ENCODE results near the gene RAB37.

The RAB37 gene

DNA sequence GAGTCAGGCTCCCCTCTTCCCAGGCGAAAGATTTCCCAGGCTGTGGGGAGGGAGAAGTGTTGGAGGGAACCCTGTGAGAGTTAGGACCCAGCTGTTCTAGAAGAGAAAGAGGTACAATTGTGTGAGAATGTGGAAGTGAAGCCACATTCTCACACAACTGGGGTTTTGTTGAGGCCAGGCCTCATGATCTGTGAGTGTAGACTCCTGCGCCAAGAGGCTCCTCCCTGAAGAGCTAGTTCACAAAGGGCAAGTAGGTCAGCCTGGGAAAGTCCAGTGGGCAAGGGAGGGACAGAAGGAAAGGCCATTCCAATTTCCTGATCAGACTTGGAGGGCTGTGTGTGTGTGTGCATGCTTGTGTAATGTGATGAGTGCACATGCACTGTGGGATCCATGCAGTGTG lies 39.5 kb upstream of the RAB37 start:
- TF ChIP-seq, protein P1, sequence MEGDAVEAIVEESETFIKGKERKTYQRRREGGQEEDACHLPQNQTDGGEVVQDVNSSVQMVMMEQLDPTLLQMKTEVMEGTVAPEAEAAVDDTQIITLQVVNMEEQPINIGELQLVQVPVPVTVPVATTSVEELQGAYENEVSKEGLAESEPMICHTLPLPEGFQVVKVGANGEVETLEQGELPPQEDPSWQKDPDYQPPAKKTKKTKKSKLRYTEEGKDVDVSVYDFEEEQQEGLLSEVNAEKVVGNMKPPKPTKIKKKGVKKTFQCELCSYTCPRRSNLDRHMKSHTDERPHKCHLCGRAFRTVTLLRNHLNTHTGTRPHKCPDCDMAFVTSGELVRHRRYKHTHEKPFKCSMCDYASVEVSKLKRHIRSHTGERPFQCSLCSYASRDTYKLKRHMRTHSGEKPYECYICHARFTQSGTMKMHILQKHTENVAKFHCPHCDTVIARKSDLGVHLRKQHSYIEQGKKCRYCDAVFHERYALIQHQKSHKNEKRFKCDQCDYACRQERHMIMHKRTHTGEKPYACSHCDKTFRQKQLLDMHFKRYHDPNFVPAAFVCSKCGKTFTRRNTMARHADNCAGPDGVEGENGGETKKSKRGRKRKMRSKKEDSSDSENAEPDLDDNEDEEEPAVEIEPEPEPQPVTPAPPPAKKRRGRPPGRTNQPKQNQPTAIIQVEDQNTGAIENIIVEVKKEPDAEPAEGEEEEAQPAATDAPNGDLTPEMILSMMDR (IDR thresholded peaks at IDR 0.05; ENCODE audit: low read depth, low read length, missing control alignments), result no peak
- DNase-seq (ENCODE audit: low read depth), result no peak
- H3K4me3 ChIP-seq (ENCODE audit: low read depth, low read length), result no peak overlapping the region

DNA sequence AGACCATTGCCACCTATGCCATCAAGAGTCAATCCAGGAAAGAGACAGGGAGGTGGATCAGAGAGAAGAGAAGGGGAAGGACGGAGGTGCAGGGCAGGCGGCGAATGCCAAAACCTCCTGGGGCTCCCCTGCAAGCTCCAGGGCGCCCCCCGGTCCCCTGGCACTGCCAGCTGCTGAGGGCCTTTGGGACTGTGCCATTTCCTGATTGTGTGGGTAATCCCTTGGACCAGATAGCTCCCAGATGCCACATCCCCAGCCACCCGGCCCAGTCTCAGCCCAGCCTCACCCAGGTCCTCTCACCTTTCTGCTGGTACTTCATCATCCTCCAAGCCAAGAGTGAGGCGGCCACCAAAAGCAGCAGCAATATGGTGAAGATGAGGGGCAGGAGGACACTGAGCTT lies 39.0 kb upstream of the RAB37 start:
- no peak for DNase-seq (ENCODE audit: low read depth)
- TF ChIP-seq, protein P1 (IDR thresholded peaks at IDR 0.05; ENCODE audit: low read depth, low read length, missing control alignments), result no peak

DNA sequence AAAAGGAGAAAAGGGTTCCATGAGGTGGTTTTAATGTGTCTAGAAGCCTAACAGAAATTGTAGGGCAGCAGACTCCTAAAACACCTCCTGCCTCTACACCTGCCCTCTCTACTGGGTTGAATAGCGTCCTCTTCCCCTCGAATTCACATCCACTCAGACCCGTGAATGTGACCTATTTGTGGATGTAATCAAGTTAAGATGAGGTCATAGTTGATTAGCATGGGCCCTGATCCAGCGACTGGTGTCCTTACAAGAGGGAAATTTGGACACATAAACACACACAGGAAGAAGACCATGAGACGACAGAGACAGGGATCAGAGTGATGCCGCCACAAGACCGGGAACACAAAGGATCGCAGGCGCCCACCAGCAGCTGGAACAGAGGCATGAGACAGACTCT lies 37.8 kb upstream of the RAB37 start:
- no peak overlapping the region for H3K4me3 ChIP-seq (ENCODE audit: low read depth, low read length)
- TF ChIP-seq, protein P1 (IDR thresholded peaks at IDR 0.05; ENCODE audit: low read depth, low read length, missing control alignments), result no peak
- no peak for DNase-seq (ENCODE audit: low read depth)

More for the DNA sequence above, 39.0 kb upstream of the RAB37 start:
- H3K4me3 ChIP-seq (ENCODE audit: low read depth, low read length), result no peak overlapping the region

DNA sequence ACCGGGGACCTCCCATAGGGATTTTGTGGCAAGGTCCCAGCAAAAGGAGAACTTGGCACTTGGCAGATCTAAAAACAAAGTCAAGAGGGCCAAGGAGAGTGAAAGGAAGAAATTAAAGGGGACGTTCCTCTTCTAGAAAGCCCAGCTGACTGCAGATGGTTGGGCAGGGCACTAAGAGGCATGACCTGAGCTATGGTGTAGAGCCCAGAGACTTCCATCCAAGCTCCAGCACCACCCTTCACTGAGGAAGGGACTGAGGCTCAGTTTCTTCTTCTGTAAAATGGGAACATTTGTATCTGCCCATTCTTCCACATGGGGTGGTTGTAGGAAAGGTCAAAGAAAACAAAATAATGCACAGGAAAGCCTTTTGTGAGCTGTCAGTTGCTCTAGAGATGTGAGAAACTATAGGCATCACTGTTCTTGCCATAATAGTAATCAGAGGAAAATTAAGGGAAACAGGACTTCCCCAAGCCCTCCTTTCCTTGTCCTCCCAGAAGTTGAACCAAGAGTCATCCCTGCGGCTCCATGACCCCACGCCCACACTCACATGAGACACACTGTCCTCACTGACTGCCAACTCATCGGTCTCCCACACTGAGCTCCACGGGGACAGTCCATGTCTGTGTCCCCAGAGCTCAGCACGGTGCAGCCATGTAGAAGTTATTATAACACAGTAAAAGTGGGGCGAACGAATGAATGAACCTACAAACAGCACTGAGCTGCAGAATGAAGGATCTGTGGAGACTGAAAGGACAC lies 34.8 kb upstream of the RAB37 start:
- TF ChIP-seq, protein P1 (IDR thresholded peaks at IDR 0.05; ENCODE audit: low read depth, low read length, missing control alignments), result no peak
- DNase-seq (ENCODE audit: low read depth), result no peak
- H3K4me3 ChIP-seq (ENCODE audit: low read depth, low read length), result no peak overlapping the region

DNA sequence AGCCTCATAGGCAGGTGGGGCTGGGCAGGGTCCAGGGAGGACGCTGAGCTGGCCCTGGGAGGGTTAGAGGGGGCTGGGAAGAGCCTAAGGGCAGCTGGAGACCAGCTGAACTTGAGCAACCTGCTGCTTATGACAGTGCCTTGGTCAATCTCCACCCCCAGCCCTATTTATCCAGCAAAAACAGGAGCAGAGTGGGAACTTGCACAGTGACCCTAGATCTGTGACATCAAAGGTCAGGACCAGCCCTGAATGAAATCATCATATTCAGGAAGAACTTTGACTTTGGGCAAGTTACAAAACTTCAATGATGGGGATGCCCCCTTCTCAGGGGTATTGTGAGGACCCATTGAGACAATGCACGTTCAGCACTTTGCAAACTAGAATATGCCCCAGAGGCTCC lies 33.7 kb upstream of the RAB37 start:
- TF ChIP-seq, protein P1 (IDR thresholded peaks at IDR 0.05; ENCODE audit: low read depth, low read length, missing control alignments), result no peak
- no peak overlapping the region for H3K4me3 ChIP-seq (ENCODE audit: low read depth, low read length)
- no peak for DNase-seq (ENCODE audit: low read depth)

DNA sequence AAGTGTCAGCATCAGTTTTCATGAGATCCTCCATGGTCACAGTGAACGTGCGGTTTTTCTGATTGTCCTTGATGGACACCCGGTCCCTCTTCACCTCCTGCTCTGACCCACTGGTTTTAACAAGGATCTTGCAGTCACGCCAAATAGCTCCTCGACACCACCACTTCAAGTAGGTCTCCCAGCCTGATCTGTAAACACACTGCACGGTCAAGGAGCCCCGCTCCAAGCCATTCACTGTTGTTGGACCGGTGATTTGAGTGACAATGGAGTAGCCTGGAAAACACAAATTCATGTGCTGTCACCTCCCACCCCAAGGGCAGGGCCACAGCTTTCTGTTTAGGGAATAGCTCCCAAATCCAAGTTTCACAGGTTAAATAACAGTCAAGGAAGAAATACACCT lies 32.5 kb upstream of the RAB37 start:
- no peak overlapping the region for H3K4me3 ChIP-seq (ENCODE audit: low read depth, low read length)
- no peak for DNase-seq (ENCODE audit: low read depth)
- TF ChIP-seq, protein P1 (IDR thresholded peaks at IDR 0.05; ENCODE audit: low read depth, low read length, missing control alignments), result no peak
